ENCODE measurements around the gene PRM2. TPM values are rescaled to one million over a fixed set of nuclear protein-coding genes. Genes with fewer than 3 reads are reported as not detected.

Gene PRM2
- total and polyA plus RNA-seq, 2 experiments from 2014 or later, result not detected

DNA sequence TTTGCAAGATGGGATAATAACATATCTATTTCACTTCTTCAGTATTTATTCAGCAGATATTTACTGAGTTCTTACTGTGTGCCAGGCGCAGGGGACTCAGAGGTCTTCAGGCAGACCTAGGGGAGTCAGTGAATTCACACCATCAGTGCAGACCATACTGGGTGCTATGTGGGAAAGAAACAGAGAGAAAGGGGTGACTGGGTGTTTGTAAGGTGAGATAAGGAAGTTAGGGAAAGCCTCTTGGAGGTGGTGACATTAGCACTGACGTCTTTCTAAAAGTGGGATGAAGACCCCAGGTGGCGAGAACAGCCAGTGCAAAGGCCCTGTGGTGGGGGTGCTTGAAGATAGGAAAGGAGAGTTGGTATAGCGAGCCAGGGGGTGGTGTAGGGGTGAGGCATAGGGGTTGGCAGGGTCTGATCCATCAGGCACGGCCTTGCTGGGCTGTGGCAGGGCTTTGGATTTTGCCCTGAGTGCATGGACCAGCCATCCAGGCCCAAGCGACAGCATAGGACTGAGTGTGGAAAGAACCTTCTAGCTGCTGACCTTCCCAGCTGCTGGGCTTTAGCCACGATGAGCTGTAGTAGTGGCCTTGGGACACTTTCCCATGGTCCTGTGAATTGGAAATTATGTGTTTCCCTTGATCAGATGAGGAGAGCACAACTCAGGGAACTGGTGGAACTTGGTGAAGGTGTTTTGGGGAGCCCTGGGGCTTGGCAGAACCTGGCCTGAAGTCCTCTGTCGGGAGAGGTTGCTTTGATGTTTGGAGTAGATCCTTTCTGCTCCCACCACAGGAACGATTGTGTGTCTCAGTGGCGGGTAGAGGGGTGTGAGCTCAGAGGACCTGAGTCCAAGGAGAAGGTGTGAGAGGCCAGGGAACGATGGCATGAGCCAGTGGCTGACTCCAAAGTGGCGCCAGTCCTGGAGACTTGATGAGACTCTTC, 16.4 kb downstream of the PRM2 start:
- Histone ChIP-seq H3F3A (replicated peaks; ENCODE audit: low read depth) (peaks cover 7% of the 10 kb centered on the region), H3K4me1 (ENCODE audit: insufficient read depth) (peaks cover 4% of the 10 kb centered on the region; the same call in 1 of the 2 replicates), H3K36me3 (ENCODE audit: insufficient read depth) (no peaks in the 10 kb centered on the region), H4K20me1 (replicated peaks; ENCODE audit: insufficient read depth) (no peaks in the 10 kb centered on the region), H3K4me3 (no peak overlapping the region), H3K9me2 (ENCODE audit: insufficient read depth) (no peaks in the 10 kb centered on the region), H3K27me3 (ENCODE audit: insufficient read depth) (no peaks in the 10 kb centered on the region), H3K4me2 (no peak overlapping the region), H3K79me2 (replicated peaks; ENCODE audit: insufficient read depth) (peaks cover 10% of the 10 kb centered on the region), H3K27ac (ENCODE audit: low read depth) (no peak overlapping the region), H2AFZ (no peak overlapping the region)
- H3K4me3 Mint-ChIP-seq, result no peak overlapping the region; the same call in 2 of the 3 replicates
- DNase-seq (ENCODE audit: low spot score) (no peak), ATAC-seq (no peak)
- H3K9me3 Mint-ChIP-seq, result no peaks in the 10 kb centered on the region; the same call in 2 of the 3 replicates
- no peak for TF ChIP-seq POLR2AphosphoS5 (IDR thresholded peaks at IDR 0.05; ENCODE audit: low read depth)
- TF ChIP-seq EZH2 (IDR thresholded peaks at IDR 0.05; ENCODE audit: low read depth, unreplicated experiment), result no peak
- no peak for TF ChIP-seq EZH2phosphoT487 (IDR thresholded peaks at IDR 0.05; ENCODE audit: unreplicated experiment)
- no peak for TF ChIP-seq CREB1 (CRISPR knock-in tag; IDR thresholded peaks at IDR 0.05; ENCODE audit: low read depth)
- no peak for TF ChIP-seq ZNF331 (CRISPR knock-in tag; IDR thresholded peaks at IDR 0.05; ENCODE audit: low read depth)
- TF ChIP-seq, protein P1, sequence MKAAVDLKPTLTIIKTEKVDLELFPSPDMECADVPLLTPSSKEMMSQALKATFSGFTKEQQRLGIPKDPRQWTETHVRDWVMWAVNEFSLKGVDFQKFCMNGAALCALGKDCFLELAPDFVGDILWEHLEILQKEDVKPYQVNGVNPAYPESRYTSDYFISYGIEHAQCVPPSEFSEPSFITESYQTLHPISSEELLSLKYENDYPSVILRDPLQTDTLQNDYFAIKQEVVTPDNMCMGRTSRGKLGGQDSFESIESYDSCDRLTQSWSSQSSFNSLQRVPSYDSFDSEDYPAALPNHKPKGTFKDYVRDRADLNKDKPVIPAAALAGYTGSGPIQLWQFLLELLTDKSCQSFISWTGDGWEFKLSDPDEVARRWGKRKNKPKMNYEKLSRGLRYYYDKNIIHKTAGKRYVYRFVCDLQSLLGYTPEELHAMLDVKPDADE (IDR thresholded peaks at IDR 0.05), result no peak
- TF ChIP-seq, protein P2, sequence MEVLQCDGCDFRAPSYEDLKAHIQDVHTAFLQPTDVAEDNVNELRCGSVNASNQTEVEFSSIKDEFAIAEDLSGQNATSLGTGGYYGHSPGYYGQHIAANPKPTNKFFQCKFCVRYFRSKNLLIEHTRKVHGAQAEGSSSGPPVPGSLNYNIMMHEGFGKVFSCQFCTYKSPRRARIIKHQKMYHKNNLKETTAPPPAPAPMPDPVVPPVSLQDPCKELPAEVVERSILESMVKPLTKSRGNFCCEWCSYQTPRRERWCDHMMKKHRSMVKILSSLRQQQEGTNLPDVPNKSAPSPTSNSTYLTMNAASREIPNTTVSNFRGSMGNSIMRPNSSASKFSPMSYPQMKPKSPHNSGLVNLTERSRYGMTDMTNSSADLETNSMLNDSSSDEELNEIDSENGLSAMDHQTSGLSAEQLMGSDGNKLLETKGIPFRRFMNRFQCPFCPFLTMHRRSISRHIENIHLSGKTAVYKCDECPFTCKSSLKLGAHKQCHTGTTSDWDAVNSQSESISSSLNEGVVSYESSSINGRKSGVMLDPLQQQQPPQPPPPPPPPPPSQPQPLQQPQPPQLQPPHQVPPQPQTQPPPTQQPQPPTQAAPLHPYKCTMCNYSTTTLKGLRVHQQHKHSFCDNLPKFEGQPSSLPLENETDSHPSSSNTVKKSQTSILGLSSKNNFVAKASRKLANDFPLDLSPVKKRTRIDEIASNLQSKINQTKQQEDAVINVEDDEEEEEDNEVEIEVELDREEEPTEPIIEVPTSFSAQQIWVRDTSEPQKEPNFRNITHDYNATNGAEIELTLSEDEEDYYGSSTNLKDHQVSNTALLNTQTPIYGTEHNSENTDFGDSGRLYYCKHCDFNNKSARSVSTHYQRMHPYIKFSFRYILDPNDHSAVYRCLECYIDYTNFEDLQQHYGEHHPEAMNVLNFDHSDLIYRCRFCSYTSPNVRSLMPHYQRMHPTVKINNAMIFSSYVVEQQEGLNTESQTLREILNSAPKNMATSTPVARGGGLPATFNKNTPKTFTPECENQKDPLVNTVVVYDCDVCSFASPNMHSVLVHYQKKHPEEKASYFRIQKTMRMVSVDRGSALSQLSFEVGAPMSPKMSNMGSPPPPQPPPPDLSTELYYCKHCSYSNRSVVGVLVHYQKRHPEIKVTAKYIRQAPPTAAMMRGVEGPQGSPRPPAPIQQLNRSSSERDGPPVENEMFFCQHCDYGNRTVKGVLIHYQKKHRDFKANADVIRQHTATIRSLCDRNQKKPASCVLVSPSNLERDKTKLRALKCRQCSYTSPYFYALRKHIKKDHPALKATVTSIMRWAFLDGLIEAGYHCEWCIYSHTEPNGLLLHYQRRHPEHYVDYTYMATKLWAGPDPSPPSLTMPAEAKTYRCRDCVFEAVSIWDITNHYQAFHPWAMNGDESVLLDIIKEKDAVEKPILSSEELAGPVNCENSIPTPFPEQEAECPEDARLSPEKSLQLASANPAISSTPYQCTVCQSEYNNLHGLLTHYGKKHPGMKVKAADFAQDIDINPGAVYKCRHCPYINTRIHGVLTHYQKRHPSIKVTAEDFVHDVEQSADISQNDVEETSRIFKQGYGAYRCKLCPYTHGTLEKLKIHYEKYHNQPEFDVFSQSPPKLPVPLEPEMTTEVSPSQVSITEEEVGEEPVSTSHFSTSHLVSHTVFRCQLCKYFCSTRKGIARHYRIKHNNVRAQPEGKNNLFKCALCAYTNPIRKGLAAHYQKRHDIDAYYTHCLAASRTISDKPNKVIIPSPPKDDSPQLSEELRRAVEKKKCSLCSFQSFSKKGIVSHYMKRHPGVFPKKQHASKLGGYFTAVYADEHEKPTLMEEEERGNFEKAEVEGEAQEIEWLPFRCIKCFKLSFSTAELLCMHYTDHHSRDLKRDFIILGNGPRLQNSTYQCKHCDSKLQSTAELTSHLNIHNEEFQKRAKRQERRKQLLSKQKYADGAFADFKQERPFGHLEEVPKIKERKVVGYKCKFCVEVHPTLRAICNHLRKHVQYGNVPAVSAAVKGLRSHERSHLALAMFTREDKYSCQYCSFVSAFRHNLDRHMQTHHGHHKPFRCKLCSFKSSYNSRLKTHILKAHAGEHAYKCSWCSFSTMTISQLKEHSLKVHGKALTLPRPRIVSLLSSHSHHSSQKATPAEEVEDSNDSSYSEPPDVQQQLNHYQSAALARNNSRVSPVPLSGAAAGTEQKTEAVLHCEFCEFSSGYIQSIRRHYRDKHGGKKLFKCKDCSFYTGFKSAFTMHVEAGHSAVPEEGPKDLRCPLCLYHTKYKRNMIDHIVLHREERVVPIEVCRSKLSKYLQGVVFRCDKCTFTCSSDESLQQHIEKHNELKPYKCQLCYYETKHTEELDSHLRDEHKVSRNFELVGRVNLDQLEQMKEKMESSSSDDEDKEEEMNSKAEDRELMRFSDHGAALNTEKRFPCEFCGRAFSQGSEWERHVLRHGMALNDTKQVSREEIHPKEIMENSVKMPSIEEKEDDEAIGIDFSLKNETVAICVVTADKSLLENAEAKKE (CRISPR knock-in tag; IDR thresholded peaks at IDR 0.05), result no peak
- TF ChIP-seq JUNB (IDR thresholded peaks at IDR 0.05; ENCODE audit: unreplicated experiment), result no peak
- TF ChIP-seq, protein P3, sequence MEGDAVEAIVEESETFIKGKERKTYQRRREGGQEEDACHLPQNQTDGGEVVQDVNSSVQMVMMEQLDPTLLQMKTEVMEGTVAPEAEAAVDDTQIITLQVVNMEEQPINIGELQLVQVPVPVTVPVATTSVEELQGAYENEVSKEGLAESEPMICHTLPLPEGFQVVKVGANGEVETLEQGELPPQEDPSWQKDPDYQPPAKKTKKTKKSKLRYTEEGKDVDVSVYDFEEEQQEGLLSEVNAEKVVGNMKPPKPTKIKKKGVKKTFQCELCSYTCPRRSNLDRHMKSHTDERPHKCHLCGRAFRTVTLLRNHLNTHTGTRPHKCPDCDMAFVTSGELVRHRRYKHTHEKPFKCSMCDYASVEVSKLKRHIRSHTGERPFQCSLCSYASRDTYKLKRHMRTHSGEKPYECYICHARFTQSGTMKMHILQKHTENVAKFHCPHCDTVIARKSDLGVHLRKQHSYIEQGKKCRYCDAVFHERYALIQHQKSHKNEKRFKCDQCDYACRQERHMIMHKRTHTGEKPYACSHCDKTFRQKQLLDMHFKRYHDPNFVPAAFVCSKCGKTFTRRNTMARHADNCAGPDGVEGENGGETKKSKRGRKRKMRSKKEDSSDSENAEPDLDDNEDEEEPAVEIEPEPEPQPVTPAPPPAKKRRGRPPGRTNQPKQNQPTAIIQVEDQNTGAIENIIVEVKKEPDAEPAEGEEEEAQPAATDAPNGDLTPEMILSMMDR (conservative IDR thresholded peaks at IDR 0.05; ENCODE audit: low read depth in 2 of 2), result no peak
- TF ChIP-seq, protein P4, sequence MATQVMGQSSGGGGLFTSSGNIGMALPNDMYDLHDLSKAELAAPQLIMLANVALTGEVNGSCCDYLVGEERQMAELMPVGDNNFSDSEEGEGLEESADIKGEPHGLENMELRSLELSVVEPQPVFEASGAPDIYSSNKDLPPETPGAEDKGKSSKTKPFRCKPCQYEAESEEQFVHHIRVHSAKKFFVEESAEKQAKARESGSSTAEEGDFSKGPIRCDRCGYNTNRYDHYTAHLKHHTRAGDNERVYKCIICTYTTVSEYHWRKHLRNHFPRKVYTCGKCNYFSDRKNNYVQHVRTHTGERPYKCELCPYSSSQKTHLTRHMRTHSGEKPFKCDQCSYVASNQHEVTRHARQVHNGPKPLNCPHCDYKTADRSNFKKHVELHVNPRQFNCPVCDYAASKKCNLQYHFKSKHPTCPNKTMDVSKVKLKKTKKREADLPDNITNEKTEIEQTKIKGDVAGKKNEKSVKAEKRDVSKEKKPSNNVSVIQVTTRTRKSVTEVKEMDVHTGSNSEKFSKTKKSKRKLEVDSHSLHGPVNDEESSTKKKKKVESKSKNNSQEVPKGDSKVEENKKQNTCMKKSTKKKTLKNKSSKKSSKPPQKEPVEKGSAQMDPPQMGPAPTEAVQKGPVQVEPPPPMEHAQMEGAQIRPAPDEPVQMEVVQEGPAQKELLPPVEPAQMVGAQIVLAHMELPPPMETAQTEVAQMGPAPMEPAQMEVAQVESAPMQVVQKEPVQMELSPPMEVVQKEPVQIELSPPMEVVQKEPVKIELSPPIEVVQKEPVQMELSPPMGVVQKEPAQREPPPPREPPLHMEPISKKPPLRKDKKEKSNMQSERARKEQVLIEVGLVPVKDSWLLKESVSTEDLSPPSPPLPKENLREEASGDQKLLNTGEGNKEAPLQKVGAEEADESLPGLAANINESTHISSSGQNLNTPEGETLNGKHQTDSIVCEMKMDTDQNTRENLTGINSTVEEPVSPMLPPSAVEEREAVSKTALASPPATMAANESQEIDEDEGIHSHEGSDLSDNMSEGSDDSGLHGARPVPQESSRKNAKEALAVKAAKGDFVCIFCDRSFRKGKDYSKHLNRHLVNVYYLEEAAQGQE (IDR thresholded peaks at IDR 0.05; ENCODE audit: unreplicated experiment), result no peak
- no peak for TF ChIP-seq ZNF114 (CRISPR knock-in tag; IDR thresholded peaks at IDR 0.05)
- no peak for TF ChIP-seq STAT1 (IDR thresholded peaks at IDR 0.05; ENCODE audit: unreplicated experiment)
- no peak for TF ChIP-seq NANOG (IDR thresholded peaks at IDR 0.05; ENCODE audit: borderline replicate concordance)
- peaks cover 12% of the 10 kb centered on the region for H3K4me1 Mint-ChIP-seq
- no peak overlapping the region for H3K27ac Mint-ChIP-seq
- H3K27me3 Mint-ChIP-seq (ENCODE audit: insufficient read depth, low read depth, poor library complexity), result peaks cover 14% of the 10 kb centered on the region
- H3K36me3 Mint-ChIP-seq (ENCODE audit: low read depth), result no peaks in the 10 kb centered on the region
